ENCODE data around the gene RERE. TPM values are rescaled to one million over a fixed set of nuclear protein-coding genes. Genes with fewer than 3 reads are reported as not detected.

RERE gene
- total RNA-seq, 1 donor from 2014 or later, result 19.2 TPM

DNA sequence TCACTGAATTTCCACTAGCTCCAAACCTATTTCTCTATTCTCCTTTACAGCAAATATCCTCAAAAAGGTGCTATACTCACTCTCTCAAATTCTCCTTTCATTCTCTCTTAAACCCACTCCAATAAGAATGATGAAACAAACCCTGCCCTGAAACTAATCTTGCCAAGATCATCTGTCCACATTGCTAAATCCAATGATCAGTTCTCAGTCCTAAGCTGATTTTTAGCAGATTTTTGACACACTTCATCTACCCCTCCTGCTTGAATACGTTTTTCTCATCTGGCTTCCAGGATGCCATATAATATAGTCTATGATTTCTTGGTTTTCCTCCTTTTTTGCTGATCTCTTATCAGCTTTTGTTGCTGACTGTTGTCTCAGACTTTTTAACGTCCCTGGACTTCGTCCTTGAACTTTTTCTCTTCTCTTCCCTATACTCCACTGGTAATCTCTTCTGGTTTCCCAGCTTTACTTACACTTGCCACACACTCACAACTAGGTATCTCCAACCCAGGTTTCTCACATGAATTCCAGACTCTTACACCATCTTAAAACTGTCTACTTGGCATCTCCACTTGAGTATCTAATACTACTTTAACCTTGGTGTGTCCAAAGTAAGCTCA lies 35.3 kb downstream of the RERE start:
- no peak overlapping the region for H3K4me3 ChIP-seq (ENCODE audit: low read depth, low read length)
- DNase-seq (ENCODE audit: low read depth) (no peak), FAIRE-seq (no peak)
- TF ChIP-seq, protein P1, sequence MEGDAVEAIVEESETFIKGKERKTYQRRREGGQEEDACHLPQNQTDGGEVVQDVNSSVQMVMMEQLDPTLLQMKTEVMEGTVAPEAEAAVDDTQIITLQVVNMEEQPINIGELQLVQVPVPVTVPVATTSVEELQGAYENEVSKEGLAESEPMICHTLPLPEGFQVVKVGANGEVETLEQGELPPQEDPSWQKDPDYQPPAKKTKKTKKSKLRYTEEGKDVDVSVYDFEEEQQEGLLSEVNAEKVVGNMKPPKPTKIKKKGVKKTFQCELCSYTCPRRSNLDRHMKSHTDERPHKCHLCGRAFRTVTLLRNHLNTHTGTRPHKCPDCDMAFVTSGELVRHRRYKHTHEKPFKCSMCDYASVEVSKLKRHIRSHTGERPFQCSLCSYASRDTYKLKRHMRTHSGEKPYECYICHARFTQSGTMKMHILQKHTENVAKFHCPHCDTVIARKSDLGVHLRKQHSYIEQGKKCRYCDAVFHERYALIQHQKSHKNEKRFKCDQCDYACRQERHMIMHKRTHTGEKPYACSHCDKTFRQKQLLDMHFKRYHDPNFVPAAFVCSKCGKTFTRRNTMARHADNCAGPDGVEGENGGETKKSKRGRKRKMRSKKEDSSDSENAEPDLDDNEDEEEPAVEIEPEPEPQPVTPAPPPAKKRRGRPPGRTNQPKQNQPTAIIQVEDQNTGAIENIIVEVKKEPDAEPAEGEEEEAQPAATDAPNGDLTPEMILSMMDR (IDR thresholded peaks at IDR 0.05; ENCODE audit: insufficient read depth, low read length, severe bottlenecking), result no peak
- no peaks in the 10 kb centered on the region for H3K36me3 ChIP-seq (ENCODE audit: control insufficient read depth, insufficient read depth, low read length)
- no peaks in the 10 kb centered on the region for H3K27me3 ChIP-seq (ENCODE audit: control insufficient read depth, insufficient read depth, low read length)

DNA sequence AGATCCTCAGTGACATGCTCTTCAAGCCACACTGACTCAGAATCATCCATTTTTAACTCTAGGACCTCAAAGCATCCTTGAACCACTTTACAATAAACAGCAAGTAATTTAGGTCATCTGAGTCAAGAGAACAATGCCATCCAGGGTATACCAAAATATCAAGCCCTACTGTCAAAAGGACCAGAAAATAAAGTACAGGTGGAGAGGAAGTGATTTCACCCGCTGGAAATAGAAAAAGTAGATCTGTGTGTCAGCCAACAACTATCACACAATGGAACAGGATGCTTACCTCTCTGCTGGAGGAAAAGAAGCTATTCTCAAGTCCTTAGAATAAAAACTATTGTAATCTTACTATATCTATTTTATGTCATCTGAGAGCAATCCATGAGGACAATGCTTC lies 37.0 kb downstream of the RERE start:
- Histone ChIP-seq H3K27me3 (ENCODE audit: control insufficient read depth, insufficient read depth, low read length) (no peaks in the 10 kb centered on the region), H3K4me3 (ENCODE audit: low read depth, low read length) (no peak overlapping the region), H3K36me3 (ENCODE audit: control insufficient read depth, insufficient read depth, low read length) (no peaks in the 10 kb centered on the region)
- no peak for DNase-seq (ENCODE audit: low read depth)
- FAIRE-seq, result no peak
- TF ChIP-seq, protein P1 (IDR thresholded peaks at IDR 0.05; ENCODE audit: insufficient read depth, low read length, severe bottlenecking), result no peak

DNA sequence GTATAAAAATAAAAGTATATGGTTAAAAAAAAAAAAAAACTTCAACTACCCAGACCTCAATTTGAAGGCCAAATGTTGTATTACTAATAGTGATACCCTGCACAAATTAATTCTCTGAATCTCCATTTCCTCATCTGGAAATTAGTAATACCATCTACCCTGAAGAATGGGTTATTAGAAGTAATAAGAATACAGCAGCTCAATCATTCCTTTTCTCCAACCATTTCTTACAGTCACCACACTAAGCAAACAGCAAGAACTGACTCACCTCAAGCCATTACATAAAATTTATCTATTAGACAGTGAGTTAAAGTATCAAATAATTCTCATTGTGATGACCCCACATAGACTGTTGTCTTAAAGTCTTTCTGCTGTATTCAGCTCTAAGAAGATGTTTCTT lies 39.6 kb downstream of the RERE start:
- no peaks in the 10 kb centered on the region for H3K27me3 ChIP-seq (ENCODE audit: control insufficient read depth, insufficient read depth, low read length)
- H3K4me3 ChIP-seq (ENCODE audit: low read depth, low read length), result no peak overlapping the region
- no peaks in the 10 kb centered on the region for H3K36me3 ChIP-seq (ENCODE audit: control insufficient read depth, insufficient read depth, low read length)
- TF ChIP-seq, protein P1 (IDR thresholded peaks at IDR 0.05; ENCODE audit: insufficient read depth, low read length, severe bottlenecking), result no peak
- DNase-seq (ENCODE audit: low read depth) (peak; percentile 52), FAIRE-seq (no peak)

DNA sequence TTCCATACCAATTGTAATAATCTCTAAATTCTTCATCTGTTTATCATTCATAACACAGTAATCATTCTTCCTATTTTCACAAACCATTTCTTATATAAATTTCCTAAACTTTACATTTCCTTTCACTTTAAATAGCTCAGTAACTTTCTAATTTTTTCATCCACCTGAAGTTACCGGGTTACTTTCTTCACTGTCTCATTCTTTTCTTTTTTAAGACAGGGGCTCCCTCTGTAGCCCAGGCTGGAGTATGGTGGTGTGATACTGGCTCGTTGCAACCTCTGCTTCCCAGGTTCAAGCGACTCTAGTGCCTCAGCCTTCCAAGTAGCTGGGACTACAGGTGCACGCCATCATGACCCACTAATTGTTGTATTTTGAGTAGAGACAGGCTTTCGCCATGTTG lies 41.3 kb downstream of the RERE start:
- DNase-seq (ENCODE audit: low read depth) (no peak), FAIRE-seq (no peak)
- TF ChIP-seq, protein P1 (IDR thresholded peaks at IDR 0.05; ENCODE audit: insufficient read depth, low read length, severe bottlenecking), result no peak
- H3K36me3 ChIP-seq (ENCODE audit: control insufficient read depth, insufficient read depth, low read length), result no peaks in the 10 kb centered on the region
- no peaks in the 10 kb centered on the region for H3K27me3 ChIP-seq (ENCODE audit: control insufficient read depth, insufficient read depth, low read length)
- no peak overlapping the region for H3K4me3 ChIP-seq (ENCODE audit: low read depth, low read length)

DNA sequence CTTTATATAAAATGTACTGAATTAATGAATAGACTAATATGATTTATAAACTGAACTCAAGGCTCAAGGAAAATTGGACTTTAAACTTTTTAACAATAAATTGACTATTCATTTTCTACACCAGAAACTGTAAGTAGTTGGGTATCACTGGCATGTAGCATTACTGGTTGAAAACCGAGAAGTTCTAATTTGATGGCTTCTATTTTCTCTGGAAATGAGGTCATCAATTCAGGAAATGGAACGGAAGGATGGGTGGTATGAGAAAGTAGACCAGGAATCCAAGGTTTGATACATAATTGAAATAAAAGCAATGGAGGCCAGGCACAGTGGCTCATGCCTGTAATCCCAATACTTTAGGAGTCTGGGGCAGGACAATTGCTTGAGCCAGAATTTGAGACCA lies 50.4 kb downstream of the RERE start:
- DNase-seq (ENCODE audit: low read depth) (no peak), FAIRE-seq (no peak)
- Histone ChIP-seq H3K36me3 (ENCODE audit: control insufficient read depth, insufficient read depth, low read length) (no peaks in the 10 kb centered on the region), H3K4me3 (ENCODE audit: low read depth, low read length) (no peak overlapping the region), H3K27me3 (ENCODE audit: control insufficient read depth, insufficient read depth, low read length) (no peaks in the 10 kb centered on the region)
- TF ChIP-seq, protein P1 (IDR thresholded peaks at IDR 0.05; ENCODE audit: insufficient read depth, low read length, severe bottlenecking), result no peak

DNA sequence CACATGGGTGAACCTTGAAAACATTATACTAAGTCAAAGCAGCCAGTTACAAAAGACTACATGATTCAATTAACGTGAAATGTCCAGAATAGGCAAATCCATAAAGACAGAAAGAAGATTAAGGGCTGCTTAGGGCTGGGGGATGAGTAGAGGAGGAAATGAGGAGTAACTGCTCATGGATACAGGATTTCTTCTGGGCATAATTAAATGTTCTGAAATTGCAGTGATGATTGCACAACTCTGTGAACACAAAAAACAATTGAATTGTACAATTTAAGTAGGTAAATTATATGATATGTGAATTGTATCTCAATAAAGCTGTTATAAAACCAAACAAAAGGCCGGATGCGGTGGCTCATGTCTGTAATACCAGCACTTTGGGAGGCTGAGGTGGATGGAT lies 52.2 kb downstream of the RERE start:
- no peaks in the 10 kb centered on the region for H3K36me3 ChIP-seq (ENCODE audit: control insufficient read depth, insufficient read depth, low read length)
- H3K4me3 ChIP-seq (ENCODE audit: low read depth, low read length), result no peak overlapping the region
- DNase-seq (ENCODE audit: low read depth) (no peak), FAIRE-seq (no peak)
- H3K27me3 ChIP-seq (ENCODE audit: control insufficient read depth, insufficient read depth, low read length), result no peaks in the 10 kb centered on the region
- TF ChIP-seq, protein P1 (IDR thresholded peaks at IDR 0.05; ENCODE audit: insufficient read depth, low read length, severe bottlenecking), result no peak

All from bronchial epithelial cell (primary cell).